Measurements from ENCODE around the gene IST1. TPM values are rescaled to one million over a fixed set of nuclear protein-coding genes. Genes with fewer than 3 reads are reported as not detected.

Gene IST1
- 100 to 1,000 TPM; 193 to 249 TPM for total RNA-seq

DNA sequence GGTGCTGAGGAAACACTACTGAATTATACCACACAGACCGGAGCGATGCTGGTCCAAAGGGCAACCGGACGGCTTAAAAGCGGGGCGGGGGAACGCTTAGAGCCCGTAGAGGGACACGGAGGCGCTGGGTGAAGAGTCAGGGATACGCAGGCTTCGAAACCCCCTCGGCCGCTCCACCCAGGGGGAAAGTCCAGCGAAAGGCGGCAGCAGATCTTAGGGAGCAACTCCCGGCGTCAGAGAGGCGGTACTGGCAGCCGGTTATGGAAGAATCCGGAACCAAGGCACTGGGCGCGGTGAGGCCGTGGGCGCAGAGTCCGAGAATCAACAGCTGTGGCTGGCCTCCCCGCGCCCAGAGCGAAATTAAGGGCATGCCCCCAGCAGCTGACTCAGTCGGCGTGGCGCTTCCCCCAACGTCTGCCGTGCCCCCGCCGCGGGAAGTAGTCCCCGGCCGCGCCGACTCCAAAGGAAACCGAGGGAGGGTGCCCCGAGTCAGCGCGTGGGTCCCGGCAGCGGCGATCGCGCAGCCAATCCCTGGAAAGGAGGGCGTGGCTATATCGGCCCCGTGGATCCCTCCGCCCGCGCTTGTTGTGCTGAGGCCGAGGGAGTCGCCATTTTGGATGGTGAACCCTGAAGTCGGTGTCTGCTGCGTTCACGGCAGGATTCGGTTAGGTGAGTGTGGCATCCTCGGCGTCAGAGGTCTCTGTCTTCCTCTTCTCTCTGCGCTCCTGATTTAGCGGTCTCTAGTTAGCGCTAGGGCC is at the start of gene IST1:
Gene IST1, plus strand, starts transcription at position 611 of the 758 bp plus-strand sequence. CDS start 20,110 bp downstream, outside the sequence.
- TF ChIP-seq, protein P1, sequence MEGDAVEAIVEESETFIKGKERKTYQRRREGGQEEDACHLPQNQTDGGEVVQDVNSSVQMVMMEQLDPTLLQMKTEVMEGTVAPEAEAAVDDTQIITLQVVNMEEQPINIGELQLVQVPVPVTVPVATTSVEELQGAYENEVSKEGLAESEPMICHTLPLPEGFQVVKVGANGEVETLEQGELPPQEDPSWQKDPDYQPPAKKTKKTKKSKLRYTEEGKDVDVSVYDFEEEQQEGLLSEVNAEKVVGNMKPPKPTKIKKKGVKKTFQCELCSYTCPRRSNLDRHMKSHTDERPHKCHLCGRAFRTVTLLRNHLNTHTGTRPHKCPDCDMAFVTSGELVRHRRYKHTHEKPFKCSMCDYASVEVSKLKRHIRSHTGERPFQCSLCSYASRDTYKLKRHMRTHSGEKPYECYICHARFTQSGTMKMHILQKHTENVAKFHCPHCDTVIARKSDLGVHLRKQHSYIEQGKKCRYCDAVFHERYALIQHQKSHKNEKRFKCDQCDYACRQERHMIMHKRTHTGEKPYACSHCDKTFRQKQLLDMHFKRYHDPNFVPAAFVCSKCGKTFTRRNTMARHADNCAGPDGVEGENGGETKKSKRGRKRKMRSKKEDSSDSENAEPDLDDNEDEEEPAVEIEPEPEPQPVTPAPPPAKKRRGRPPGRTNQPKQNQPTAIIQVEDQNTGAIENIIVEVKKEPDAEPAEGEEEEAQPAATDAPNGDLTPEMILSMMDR (IDR thresholded peaks at IDR 0.05): peak in 1 of 4 experiments; percentile 24
- TF ChIP-seq POLR2AphosphoS5 (IDR thresholded peaks at IDR 0.05) (peak; percentile 98), POLR2A (IDR thresholded peaks at IDR 0.05) (peak; percentile 94)
- H3K36me3 ChIP-seq: no peaks in the 10 kb centered on the region
- intact Hi-C loops (cut with DNase I): loop anchor here (5.0 kb wide), 1 partner anchor 88 kb away; the partner anchor contains the start of gene AP1G1
- H3K9me3 ChIP-seq: no peaks in the 10 kb centered on the region
- H3K27me3 ChIP-seq (replicated peaks; ENCODE audit: insufficient read depth): no peaks in the 10 kb centered on the region
- under 1% methylated on average over 64 of the region's 67 CpGs for WGBS
- peaks cover 2% of the 10 kb centered on the region for H3K4me1 ChIP-seq (replicated peaks)
- DNase-seq (ENCODE audit: low spot score): peak; percentile 98
- peak within 1 kb of the TSS; percentile 97 for H3K27ac ChIP-seq
- peak within 1 kb of the TSS; percentile 70 to 98 for H3K4me3 ChIP-seq

DNA sequence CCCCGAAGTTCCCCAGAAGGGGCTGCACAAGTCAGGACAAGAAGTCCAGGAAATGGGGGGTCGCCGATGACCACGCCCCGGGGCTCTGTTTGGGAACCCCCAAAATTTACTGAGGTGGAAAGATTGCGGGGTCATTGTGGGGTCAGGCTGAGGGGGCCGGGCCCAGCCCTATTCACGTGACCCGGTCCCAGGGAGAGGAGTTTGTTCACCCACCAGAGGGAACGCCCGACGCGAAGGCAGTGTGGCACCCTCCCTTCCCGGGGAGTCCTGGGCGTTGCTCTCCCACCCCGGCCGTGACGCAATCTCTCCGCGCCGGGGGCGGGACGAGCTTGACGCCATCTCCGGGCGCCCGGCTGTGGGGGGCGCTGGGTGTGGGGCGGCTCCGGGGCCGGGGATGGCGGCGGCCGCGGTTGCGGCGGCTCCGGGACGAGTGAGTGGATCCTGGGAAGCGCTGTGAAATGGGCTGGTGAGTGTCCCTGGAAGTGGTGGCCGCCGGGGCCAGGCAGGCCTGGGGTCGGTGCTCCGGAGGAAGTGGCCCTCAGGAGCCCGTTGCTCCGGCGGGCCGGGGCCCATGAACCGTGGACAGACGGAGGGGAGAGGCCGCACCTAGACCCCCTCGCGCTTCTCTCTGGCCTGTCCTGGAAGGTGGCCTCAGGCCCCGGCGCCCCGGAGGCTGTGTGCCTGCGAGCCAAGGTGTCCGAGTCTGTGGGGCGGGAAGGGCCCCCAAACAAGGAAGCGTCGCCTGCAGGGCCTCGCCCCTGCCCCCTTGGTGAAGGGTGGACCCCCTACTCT is 49.5 kb upstream of the IST1 start, which contains the start of gene ATXN1L:
Gene ATXN1L, plus strand, starts transcription at position 338 of the 792 bp plus-strand sequence. CDS start 3,765 bp downstream, outside the sequence.
- H3K4me1 ChIP-seq (replicated peaks): peaks cover 4% of the 10 kb centered on the region
- TF ChIP-seq POLR2AphosphoS5 (IDR thresholded peaks at IDR 0.05): peak; percentile 93
- TF ChIP-seq POLR2A (IDR thresholded peaks at IDR 0.05): peak; percentile 86
- TF ChIP-seq, protein P1 (IDR thresholded peaks at IDR 0.05): peak in 3 of 4 experiments; percentile 18 to 35 (median 24)

DNA sequence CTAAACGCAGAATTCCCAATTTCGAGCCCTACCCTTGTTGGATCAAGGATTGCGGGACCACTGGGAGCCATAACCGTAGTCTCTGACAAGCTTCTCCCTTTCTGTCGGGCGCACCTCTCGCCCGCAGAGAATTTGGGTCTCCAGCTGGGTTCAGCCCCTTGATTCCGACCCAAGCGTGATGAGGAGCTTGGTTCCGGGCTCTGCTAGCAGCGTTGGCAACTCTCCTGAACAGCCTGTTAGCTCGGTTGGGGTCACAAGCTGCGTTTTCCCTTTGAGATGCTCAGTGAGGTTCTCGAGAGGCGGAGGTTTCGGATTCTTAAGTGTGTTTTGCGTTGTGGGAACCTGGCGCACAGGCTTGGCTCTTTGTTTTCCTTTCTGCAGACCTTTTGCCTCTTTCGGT is 48.9 kb upstream of the IST1 start:
- TF ChIP-seq POLR2A (IDR thresholded peaks at IDR 0.05) (no peak), POLR2AphosphoS5 (IDR thresholded peaks at IDR 0.05) (no peak)
- TF ChIP-seq, protein P1 (IDR thresholded peaks at IDR 0.05): no peak
- Histone ChIP-seq H3K27ac (peak overlapping the region; percentile 83 to 89), H3K4me1 (replicated peaks) (peaks cover 4% of the 10 kb centered on the region), H3K27me3 (replicated peaks; ENCODE audit: insufficient read depth) (no peaks in the 10 kb centered on the region), H3K4me3 (peak overlapping the region; percentile 93 to 96), H3K9me3 (no peaks in the 10 kb centered on the region), H3K36me3 (peaks cover 3 to 15% of the 10 kb centered on the region in 2 donors)
- WGBS: under 1% methylated on average over 19 of the region's 20 CpGs
- intact Hi-C loops (cut with DNase I): loop anchor here (5.0 kb wide), 1 partner anchor 39 kb away; the partner anchor contains the start of gene AP1G1
- DNase-seq (ENCODE audit: low spot score): no peak

More for the DNA sequence above, 49.5 kb upstream of the IST1 start, which contains the start of gene ATXN1L:
- Histone ChIP-seq H3K27me3 (replicated peaks; ENCODE audit: insufficient read depth) (no peaks in the 10 kb centered on the region), H3K27ac (peak within 1 kb of the TSS; percentile 83 to 89), H3K4me3 (peak within 1 kb of the TSS; percentile 93 to 96), H3K36me3 (peaks cover 3 to 13% of the 10 kb centered on the region in 2 donors), H3K9me3 (no peaks in the 10 kb centered on the region)
- intact Hi-C loops (cut with DNase I): loop anchor here (5.0 kb wide), 1 partner anchor 39 kb away; the partner anchor contains the start of gene AP1G1
- WGBS: under 1% methylated on average over 45 of the region's 62 CpGs
- peak; percentile 81 for DNase-seq (ENCODE audit: low spot score)

DNA sequence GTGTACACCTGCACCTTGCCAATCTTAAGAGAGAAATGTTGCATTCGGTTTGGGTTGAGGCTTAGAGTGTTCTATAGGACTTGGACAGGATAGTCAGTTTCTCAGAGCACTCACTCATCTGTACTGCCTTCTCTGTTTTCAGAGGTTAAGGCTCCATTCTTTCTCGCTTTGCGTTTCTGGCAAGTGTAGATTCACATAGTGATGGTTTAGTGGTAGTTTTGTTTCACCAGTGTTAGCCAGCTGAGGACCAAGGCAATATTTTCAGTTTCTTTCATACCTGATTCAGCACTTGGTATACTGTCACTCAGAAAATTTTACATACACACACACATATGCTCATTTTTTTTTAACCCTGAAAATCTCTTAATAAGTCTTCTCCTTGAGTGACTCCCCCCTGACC is 48.2 kb upstream of the IST1 start:
- peaks cover 4% of the 10 kb centered on the region for H3K4me1 ChIP-seq (replicated peaks)
- DNase-seq (ENCODE audit: low spot score): no peak
- no peaks in the 10 kb centered on the region for H3K9me3 ChIP-seq
- peak overlapping the region in 1 of 2 donors; percentile 93 for H3K4me3 ChIP-seq
- intact Hi-C loops (cut with DNase I): loop anchor here (5.0 kb wide), 1 partner anchor 40 kb away; the partner anchor contains the start of gene AP1G1
- no peaks in the 10 kb centered on the region for H3K27me3 ChIP-seq (replicated peaks; ENCODE audit: insufficient read depth)
- H3K27ac ChIP-seq: no peak overlapping the region
- TF ChIP-seq, protein P1 (IDR thresholded peaks at IDR 0.05): no peak
- H3K36me3 ChIP-seq: peaks cover 3 to 15% of the 10 kb centered on the region in 2 donors
- WGBS: 62% methylated on average over 3 of the region's 3 CpGs

Data from prostate gland (tissue), 2 donors.